Stimulated activated CD4-positive, alpha-beta T cell treated with anti-CD3 and anti-CD28 coated beads, Interleukin-4, amount 100 ng/mL, for 1 hour (primary cell): Measurements from ENCODE around the gene NOPCHAP1.
"Not testable (repeated sequence)": the region's sequence is repeated elsewhere in the genome, so short reads cannot be mapped to it uniquely, and the experiment has no call there.

Experiments used
- DNase-seq: peaks from one replicate; pipeline ENCODE4 v3.0.0-alpha.2; 2020

NOPCHAP1 gene

GRCh38 chr12:104966677-104967076 is 19.4 kb upstream of the NOPCHAP1 start:
- no peak for DNase-seq

GRCh38 chr12:104969343-104969742 is 16.8 kb upstream of the NOPCHAP1 start:
- no peak for DNase-seq

DNA sequence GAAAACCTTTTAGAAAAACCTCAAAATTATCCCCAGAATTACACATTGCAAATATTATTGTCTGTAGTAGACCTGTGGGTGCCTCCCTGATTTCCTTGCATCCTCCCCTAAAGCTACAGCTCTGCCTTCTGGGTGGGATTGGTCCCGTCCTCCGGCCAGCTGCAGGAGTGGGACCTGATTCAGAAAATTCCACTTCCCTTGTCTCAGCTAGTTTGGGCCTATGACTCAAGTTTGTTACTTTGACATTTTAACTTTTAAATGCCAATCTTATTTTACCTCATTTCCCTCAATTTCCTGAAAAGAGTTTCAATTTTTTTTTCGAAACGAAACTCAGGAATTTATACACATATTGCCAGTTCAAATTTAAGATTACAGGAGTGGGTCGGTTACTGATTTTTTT is 14.8 kb upstream of the NOPCHAP1 start:
- DNase-seq = no peak

- DNase-seq = no peak
Observed at GRCh38 chr12:104973250-104973649, 12.9 kb upstream of the NOPCHAP1 start.

DNA sequence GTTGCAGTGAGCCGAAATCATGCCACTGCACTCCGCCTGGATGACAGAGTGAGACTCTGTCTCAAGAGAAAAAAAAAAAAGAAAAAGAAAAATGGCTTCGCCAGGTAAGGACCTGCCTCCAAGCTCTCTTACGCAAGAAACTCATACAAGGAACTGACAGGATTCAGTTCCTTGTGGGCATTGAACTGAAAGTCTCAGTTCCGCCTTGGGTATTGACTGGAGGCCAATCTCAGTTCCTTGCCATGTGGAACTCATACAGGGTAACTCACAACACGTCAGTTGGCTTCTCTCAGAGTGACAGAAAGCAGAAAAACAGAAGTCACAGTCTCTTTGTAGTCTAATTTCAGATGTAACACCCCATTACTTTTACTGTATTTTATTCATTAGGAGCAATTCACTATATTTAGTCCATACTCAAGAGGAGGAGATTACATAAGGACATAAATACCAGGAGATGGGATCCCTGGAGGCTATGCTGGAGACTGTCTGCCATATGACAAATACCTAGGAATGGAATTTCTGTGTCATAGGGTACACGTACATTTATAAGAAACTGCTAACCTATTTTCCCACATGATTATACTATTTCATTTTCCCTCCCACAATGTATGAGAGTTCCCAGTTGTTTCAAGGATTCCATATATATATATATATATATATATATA is 11.4 kb upstream of the NOPCHAP1 start:
- no peak for DNase-seq

- DNase-seq = no peak
Observed at GRCh38 chr12:104975587-104976343, 10.4 kb upstream of the NOPCHAP1 start.

DNA sequence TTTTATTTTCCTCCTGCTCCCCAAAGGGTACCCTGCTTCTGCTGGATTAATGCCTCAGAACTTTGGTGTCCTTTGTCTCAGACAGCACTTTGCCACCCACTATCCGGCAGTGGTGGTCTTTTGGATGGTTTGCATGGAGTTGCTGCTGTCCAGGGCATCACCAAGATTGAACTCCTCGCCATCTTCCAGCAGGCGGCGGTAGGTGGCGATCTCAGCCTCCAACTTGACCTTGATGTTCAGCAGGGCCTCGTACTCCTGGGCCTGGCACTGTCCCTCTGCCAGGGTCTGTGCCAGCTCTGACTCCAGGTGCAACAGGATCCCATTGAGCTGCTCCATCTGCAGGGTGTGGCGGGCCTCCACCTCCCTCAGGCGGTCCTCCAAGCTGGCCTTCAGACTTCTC is 9.4 kb upstream of the NOPCHAP1 start:
- DNase-seq = no peak

GRCh38 chr12:104977688-104978087 is 8.4 kb upstream of the NOPCHAP1 start:
- not testable (repeated sequence) for DNase-seq

DNA sequence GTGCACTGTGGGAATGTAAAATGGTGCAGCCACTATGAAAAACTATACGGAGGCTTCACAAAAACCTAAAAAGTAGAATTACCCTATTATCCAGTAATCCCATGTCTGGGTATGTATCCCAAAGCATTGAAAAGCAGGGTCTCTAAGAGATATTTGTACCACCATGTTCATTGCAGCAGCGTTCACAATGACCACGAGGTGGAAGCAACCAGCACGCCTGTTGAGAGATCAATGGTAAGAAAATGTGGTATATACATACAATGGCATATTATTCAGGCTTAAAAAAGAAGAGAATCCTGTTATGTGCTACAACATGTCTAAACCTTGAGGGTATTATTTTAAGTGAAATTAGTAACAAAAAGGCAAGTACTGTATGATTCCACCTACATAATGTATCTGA is 910 bp upstream of the NOPCHAP1 start:
- DNase-seq = no peak

DNA sequence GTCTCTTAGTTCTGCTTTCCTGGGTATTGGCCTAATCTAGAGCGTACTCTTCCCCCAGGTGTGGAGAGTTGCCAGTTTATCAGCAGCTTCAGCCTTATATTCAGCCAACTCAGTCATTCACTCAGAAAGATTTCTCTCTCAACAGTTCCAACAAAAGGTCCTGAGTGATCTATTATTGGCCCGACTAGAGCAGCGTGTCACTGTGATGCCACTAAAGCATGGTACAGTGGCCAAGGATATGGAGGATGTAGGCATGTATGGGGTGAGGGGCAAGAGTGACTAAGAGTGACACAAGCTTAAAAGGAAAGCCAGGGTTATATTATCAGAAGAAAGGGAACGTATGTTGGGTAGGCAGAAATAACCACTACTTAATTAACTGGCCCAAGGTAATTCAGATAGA is 4.8 kb downstream of the NOPCHAP1 start:
- DNase-seq = no peak

DNA sequence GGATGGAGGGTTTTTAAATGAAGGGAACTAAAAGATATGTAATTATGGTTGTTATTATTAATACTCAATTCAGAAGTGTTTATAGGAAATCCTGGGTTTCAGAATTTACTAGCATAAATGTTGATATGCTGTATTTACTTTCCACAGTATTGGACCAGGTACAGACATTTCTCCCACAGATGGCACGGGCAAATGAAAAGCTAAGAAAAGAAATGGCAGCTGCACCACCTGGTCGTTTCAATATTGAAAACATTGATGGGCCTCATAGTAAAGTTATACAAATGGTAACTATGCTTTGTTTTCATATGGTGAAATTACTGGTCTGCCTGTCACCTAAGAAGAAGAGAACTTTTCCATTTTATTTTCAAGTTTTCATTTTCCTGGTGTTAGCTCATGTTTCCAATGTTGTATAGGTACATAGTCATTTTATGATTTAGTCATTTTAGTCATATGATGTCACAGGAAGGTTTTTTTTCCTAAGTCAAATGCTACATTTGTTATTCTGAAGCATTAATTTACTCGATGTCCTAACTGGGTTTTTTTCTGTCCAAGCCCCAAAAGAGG is 5.5 kb downstream of the NOPCHAP1 start:
- no peak for DNase-seq

DNA sequence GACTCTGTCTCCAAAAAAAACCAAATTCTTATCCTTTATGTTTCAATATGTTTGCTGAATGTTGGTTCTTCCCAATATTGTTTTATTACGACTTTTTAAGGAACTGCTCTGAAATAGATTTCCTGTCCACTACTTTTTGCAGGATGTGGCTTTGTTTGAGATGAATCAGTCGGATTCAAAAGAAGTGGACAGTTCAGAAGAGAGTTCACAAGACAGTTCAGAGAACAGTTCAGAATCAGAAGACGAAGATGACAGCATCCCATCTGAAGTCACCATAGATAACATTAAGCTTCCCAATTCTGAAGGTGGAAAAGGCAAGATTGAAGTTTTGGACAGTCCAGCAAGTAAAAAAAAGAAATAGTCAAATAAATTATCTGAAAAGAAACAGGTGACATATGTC is 8.2 kb downstream of the NOPCHAP1 start:
- no peak for DNase-seq

DNA sequence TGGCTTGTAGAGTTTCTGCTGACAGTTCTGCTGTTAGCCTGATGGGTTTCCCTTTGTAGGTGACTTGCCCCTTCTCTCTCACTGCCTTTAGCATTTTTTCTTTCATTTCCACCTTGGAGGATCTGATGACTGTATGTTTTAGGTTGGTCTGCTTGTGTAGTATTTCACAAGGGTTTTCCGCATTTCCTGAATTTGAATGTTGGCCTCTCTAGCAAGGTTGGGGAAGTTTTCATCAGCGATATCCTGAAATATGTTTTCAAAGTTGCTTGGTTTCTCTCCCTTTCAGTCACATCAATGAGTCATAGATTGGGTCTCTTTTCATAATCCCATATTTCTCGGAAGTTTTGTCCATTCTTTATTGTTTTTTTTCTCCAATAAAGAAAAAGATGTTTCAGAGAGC is 11.4 kb downstream of the NOPCHAP1 start:
- DNase-seq = no peak

DNA sequence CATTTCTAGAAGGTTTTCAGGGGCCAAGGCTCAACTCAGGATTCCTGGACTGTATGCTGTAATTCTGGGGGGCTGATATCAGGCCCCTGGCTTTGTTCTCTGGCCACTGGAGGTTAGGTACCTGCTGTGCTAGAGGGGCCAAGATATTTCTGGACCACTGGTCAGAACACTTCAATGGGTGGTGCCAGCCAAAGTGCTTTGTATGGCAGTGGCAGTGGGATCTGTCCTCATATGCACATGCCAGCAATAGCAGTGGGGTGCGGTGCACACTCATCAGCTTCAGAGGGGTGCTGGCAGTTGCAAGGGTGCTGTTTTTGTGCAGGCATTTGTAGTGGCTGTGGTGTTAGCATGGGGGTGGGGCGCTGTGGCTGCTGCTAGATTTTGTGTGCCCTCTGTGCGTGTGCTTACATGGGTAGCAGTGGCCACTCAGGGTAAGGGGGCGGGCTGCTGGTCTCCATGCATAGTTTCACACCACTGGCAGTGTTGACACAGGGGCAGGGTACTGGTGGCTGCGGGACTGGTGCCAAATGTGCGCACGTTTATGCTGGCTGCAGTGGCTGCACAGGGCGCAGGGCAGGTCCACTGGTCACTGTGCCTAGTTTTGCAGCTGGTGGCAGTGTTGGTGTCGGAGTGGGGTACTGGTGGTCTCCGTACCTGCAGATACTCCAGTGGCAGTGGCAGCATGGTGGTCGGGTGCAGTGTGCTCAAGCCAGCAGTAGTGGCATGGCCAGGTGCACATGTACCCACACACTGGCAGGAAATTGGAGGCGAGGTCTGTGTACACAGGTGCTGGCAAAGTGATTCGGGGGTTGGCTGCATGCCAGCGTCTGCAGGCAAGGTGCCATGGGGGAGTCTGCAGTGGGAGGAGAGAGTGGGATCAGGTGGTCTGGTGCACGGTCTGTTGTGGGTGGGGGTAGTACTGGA is 12.6 kb downstream of the NOPCHAP1 start:
- DNase-seq = no peak

- no peak for DNase-seq
Observed at GRCh38 chr12:104999347-104999685, 13.2 kb downstream of the NOPCHAP1 start.

DNA sequence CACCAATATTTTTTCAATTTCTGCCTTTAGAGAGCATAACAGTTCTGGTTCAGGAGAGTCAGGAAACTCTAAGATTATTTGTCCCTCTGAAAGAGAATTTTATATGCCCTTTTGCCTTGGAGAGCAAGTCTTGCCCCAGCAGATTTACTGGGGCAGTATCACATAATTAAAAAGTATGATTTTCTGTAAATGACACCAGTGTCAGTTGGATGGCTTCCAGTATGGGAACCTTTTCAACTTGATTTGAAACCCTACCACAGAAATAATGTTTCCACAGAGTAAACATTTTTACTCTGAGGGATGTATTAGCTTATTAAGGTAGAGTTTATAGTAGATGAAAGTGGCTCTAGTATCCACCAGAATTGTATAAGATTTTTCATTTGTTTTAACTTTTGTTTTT is 15.4 kb downstream of the NOPCHAP1 start:
- no peak for DNase-seq

GRCh38 chr12:105013892-105014291 is 27.8 kb downstream of the NOPCHAP1 start:
- no peak for DNase-seq

- no peak for DNase-seq
Observed at GRCh38 chr12:105014603-105015002, 28.5 kb downstream of the NOPCHAP1 start.

DNA sequence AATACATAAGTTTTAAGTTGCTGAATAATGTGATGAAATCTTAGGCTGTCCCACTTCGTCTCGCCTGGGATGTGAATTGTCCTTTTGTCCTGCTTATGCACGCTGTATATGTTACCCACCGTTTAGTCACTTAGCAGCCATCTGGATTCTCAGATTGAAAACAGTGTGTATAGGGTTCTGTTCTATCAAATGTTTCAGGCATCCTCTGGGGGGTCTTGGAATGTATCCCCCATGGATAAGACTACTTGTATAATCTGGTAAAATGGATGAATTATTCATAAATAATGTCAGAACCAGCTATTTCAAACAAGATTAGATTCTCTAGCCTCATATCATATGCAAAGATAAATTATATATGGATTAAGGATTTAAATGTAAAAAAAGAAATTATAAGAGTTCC is 29.4 kb downstream of the NOPCHAP1 start:
- DNase-seq = no peak

DNA sequence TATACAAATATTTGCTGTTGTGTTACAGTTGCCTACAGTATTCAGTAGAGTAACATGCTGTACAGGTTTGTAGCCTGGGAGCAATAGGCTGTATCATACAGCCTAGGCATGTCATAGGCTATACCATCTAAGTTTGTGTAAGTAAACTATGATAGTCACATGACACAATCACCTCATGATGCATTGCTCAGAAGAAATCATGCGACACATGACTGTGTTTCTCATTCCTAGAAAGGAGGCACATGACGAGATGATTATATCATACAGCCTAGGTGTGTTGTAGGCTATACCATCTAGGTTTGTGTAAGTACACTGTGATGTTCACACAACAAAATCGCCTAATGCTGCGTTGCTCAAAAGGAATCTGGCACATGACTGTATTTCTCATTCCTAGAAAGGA is 31.9 kb downstream of the NOPCHAP1 start:
- no peak for DNase-seq

DNA sequence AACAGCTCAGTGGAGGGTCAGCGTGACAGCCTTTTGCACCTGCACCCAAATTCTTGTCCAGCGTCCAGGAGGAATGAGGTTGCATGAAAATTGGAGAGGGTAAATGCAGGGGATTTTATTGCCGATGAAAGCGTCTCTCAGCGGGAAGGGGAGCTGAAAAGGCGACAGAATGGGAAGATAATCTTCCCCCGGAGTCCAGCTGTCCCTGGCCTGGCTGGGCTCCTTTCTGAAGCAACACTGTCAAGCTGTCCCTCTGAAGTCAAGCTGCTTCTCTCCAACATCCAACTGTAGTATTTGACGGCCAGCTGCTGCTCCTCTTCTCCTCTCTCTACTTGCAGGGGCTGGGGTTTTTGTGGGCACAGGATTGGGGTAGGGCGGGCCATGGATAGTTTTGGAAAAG is 32.7 kb downstream of the NOPCHAP1 start:
- DNase-seq = no peak

GRCh38 chr12:105020241-105020962 is 34.3 kb downstream of the NOPCHAP1 start:
- DNase-seq = no peak

GRCh38 chr12:105024928-105025327 is 38.8 kb downstream of the NOPCHAP1 start:
- no peak for DNase-seq
